Activated CD8-positive, alpha-beta memory T cell treated with anti-CD3 and anti-CD28 coated beads, Interleukin-2, amount 50 U/mL, for 1 hour (primary cell): ENCODE data around the gene LENG1.

Experiments used
- DNase-seq: peaks from one replicate; pipeline ENCODE4 v3.0.0-alpha.2; 2020; ENCODE audit errors: extremely low read depth

LENG1 gene

DNA sequence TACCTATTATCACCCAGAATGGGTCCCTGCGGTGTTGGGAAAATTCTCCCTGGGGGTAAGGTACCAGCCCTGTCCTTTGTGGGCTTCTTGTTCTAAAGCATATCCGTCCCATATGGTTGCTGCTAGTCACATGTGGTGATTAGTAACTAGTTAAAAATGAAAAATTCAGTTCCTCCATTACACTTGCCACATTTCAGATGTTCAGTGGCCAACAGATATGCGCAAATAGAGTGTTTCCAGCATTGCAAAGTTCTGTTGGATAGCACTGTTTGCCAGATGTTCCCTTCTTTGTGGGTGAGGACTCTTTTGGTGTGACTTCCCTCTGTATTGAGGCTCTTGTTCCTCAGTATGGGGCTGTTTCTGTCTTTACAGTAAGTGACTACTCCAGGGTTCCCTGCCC, 18.2 kb downstream of the LENG1 start:
- DNase-seq, result no peak

DNA sequence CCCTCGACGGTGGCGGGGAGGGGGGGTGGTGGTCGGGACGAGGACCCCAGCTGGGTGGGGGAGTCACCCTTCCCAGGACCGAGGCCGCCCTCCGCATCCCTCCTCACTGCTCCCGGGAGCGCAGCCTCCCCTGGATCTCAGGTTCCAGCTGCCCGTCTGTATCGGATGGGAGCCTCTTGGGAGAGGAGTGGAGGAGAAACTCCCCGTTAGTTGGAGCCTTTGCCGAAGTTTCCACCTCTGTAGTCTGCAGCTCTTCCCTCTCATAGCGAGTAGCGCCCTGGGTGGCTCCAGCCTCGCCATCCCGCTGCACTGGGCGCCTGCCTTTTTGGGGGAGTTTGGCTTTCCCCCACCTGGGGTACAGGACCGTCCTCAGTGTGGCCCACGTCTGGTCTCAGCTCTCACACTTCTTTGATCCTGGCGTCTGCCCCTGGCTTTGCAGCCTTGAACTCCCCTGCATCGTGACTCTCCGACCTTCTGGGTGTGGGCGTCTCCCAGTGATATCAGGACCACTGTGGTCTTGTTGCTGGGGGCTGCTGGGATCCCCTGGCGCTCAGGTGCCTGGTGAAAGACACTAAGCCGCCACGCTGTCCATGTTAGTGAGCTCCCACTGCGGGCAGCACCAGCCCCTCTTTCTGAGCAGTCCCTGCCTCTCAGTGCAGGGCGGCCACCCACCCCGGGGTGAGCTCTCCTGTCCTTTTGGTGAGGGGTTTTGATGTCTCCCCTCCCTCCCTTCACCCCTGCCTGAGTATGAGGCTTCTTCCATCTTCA, 20.8 kb downstream of the LENG1 start:
- DNase-seq, result no peak

DNA sequence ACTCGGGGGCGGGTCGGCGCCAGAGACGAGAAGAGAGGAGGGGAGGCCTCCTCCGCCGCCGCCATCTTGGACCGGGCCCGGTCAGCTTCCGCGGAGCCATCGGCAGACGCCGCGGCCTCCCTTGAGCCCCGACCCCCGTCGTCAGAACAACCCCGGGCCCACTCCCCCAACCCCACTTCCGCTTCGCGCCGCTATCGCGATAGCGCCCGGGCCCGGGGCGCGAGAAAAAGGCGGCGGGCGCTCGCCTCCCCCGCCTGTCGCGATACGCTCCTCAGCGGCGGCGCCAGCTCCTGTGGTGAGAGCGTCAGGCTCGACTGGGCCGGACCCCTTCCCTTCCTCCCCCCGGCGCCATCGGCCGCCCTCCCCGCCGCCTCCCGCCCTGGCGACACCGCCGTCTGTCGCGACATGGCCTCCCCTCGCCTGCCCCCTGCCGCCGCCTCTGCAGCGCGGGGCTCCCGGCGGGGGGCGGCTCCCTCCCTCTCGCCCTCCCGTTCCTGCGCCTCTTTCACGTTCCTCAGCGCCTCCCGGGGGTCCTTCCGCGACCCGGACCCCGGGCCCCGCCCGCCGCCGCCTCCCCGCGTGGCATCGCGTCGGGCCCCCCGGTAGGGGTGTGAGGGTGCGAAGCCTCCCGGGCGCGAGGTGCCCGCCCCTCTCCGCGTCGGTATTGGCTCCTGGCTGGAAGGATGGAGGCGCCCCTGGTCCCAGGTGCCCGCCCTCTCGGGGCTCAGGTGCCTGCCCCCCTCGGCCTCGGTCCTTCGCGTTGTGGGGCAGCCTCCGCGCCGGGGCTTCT, 21.6 kb downstream of the LENG1 start, which contains the start of gene CNOT3:
TSS of gene CNOT3 (plus strand) at position 64 of the 790 bp plus-strand sequence. CDS start 5,217 bp downstream, outside the sequence.
- DNase-seq, result no peak

DNA sequence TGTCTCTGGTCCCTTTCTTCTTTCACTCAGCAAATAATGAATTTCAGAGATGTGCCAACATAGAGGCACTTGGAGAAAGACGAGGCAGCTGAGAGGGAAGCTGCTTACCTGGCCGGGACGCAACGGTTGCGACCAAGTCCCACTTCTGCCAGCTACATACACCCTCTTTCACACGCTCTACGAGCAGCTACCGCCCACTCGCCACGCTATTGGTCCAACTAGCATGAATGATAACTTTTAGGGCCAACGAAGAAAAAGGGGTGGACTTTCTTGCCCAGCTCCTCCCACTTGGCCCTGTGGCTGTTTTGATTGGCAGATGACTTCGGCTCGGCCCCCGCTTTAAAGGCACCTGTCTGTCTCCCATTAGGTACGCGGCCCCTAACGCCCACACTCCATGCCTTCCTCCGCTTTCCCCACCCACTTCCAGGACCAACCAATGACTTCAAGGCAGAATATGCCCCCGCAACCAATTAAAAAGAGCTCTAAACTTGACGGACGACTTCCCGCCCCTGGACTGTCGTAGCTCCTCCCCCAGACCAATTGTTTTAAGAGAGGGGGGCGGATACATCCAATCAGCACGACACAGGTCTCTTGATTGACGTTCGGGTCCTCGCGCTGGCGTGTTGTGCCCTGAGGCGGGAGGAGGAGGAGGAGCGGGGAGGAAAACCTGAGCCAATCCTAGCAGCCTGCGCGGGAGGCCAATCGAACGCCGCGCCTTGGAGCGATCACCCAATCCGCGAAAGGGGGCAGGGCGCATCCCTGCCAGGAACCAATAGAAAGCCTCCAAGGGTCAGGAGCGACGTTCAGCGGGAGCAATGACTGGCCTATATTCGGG, 22.4 kb downstream of the LENG1 start:
- DNase-seq, result peak; percentile 99

DNA sequence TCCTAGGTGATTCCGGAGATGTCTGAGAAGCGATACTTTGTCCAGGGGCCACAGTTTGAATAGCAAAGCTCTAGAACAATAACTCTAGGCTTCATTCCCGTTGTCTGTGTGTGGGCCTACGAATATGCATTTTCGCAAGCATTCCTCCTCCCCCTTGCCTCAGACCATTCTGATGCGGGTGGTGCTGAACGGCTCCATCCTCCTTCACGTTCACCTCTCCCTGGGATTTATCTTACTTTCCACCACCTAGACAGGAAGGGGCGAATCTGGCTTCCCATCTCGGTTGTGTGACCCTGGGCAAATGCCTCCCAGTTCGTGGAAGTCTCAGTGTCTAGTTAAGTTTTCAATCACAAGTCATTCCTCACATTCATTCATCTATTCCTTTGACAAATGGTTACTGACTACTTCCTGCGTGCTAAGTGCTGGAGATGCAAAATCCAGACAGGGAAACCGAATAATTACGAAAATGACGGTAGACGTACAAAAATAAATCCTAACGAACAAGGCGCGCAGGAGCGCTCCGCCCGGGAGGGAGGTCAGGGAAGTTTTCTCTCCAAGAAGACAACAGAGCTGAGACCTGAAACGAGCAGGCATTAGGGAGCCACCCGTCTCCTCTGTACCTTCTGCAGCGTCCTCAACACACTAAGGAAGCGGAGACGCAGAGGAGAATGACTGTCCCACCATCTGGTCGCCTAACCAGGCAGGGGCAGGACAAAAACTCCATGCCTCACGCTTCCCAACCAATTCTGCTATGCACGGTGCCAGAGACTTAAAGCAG, 23.2 kb downstream of the LENG1 start:
- no peak for DNase-seq

DNA sequence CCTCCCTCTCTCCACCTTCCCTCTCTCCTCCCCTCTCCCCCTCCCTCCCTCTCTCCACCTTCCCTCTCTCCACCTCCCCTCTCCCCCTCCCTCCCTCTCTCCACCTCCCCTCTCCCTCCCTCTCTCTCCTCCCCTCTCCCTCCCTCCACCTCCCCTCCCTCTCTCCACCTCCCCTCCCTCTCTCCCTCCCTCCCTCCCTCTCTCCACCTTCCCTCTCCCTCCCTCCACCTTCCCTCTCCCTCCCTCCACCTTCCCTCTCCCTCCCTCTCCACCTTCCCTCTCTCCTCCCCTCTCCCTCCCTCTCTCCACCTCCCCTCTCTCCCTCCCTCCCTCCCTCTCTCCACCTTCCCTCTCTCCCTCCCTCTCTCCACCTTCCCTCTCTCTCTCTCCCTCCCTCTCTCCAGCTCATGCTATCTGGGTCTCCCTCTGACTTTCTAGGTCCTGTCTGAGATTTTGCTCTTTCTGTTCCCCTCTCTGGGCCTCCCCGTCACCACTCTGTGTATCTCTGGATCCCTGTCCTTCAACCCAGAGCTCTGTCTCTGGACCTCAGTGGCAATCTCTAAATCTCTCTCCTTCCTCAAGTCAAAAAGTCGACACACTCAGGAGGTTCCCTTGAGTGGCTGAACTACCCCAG, 25.4 kb downstream of the LENG1 start:
- no peak for DNase-seq

DNA sequence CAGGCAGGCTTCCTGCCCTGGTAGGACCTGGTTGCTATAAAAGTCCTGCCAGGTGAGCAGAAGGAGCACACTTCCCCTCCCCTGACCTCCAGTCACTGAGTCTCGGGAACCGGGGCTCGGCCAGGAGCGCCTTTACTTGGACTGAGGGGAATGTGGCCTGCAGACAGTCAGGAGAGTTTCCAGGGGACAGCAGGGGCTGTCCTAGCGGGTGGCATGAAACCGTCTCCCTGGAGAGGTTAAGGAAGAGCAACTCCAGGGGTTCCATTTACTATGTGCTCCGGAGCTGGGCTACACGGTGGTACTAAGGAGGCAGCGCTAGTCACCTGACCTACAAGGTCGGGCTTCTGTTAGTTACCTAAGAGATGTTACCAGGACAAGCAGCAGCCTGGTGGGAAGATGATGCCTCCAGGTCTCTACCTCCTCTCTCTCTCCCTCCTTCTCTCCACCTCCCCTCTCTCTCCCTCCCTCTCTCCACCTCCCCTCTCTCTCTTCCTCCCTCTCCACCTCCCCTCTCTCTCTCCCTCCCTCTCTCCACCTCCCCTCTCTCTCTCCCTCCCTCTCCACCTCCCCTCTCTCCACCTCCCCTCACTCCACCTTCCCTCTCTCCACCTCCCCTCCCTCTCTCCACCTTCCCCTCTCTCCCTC, 26.1 kb downstream of the LENG1 start:
- DNase-seq, result no peak

DNA sequence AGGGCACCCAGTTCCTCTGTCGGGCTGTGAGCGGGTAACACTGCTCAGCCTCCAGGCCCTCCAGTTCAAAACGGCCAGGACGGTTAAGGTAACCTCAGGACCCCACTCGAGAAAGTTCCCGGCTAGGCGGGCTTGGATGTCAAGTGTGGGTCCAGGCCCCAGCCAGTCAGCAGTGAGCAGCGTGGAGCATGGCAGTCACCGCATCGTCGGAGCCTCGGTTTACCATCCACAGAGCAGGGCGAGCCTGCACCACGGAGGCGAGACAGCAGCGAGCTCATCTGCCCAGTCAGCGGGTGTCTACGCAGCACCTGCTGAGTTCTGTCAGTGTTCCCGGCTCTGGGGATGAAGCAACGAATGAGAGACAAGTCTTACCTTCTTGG, 29.9 kb downstream of the LENG1 start:
- DNase-seq, result no peak

DNA sequence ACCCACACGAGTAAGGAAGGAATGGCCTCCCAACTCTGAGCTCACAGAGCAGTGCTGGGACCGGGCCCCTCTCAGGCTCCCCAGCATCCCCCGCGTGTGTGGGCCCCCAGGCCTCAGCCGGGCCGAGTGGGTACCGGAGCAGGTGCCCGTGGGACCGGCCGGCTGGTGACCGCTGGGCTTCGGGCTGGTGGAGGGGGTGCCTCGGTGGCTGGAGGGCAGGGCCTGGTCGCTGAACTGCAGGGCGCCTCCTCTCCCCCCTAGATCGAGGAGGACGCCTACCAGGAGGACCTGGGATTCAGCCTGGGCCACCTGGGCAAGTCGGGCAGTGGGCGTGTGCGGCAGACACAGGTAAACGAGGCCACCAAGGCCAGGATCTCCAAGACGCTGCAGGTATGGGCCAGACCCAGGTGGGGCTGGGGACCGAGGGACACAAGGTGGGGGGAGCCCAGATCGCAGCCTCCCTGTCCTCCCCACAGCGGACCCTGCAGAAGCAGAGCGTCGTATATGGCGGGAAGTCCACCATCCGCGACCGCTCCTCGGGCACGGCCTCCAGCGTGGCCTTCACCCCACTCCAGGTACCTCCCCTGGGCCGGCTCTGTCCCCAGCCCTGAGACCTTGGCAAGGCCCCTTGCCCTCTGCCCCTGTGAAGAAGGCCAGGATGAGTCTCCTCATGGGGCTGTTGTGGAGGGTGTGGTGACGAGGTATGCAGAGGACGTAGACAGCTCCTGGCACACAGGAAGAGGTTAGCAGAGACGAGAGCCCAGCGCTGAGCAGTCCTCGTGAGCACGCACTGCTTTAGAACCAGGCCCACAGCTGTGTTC, 30.5 kb downstream of the LENG1 start:
- no peak for DNase-seq

DNA sequence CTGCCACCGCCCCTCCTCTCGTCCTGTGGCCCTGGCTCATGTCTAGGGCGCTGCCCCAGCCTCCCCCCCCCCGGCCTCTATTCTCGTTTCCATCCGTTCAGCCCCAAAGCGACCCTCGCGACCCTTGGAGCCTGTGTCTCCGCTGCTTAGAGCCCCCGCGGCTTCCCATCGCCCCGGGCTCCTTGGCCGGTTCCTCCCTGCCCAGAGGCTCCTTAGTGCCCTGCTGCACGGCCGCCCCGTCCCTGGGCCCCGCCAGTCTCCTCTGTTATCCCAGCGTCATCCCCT, 31.1 kb downstream of the LENG1 start:
- DNase-seq, result no peak

DNA sequence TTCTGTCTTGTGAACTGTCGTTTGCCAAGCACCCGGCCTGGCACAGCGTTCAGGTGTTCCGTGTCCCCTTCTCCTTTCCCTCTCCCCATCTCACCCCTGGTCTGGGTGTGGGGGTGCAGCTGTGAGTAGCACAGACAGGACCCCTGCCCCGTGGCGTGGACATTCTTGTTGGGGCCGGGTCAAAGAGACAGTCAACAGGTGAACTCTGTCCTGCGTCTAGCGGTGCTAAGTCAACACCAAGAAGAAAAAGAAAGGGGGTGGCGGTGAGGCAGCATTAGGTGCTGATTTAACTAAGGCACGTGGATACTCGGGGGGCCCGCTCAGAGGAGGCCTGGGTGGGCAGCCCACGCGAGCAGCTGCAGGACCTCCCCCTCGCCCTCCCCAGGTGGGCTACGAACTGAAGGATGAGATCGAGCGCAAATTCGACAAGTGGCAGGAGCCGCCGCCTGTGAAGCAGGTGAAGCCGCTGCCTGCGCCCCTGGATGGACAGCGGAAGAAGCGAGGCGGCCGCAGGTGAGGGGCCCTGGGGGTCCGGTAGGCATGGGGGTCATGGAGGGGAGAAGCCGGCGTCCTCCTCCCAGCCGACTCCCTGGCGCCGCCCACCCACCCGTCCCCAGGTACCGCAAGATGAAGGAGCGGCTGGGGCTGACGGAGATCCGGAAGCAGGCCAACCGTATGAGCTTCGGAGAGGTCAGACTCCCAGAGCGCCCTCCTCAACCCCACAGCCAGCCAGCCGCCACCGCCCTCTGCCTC, 31.7 kb downstream of the LENG1 start:
- no peak for DNase-seq

DNA sequence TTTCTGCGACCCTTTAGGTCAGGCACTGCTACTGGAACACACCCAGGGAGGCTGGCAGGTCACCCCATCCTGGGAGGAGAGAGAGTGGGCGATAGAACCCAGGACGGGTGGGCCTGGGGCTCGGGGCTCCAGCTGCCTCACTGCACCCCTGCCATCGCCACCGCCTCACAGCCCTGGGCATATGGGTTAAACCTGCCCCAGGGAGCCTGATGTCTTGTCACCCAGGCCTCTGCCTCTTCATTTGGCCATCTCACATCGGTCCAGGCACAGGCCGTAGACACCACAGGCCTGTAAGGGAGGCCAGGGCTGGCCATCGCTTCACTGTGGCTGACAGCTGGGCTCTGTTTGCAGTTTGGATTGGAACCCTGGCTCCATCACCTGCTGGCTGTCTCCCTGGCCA, 33.8 kb downstream of the LENG1 start:
- DNase-seq, result no peak

DNA sequence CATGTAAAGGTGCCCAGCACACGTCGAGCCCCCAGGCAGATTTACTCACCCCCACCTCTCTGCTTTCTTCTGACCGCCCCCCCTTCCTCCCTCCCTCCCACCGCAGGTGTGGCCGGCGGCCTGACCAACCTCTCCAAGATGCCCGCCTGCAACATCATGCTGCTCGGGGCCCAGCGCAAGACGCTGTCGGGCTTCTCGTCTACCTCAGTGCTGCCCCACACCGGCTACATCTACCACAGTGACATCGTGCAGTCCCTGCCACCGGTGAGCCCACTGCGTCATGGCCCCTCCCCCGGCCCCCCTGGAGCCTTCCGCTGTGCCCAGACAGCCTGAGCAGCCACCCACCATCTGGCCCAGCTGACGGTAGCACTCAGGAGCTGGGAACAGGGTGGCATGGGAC, 35.1 kb downstream of the LENG1 start:
- DNase-seq, result no peak

DNA sequence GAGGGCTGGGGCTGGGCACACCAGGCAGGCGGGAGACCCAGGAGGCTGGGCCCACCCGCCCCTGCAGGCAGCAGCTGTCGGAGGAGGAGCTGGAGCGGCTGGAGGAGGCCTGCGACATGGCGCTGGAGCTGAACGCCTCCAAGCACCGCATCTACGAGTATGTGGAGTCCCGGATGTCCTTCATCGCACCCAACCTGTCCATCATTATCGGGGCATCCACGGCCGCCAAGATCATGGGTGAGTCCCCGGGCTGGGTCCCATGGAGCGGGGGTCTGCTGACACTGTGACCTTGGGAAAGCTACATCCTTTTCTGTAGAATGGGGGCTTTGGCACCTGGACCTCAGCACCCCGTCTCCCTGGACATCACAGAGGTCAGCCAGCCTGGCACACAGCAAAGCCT, 35.8 kb downstream of the LENG1 start:
- DNase-seq, result no peak

DNA sequence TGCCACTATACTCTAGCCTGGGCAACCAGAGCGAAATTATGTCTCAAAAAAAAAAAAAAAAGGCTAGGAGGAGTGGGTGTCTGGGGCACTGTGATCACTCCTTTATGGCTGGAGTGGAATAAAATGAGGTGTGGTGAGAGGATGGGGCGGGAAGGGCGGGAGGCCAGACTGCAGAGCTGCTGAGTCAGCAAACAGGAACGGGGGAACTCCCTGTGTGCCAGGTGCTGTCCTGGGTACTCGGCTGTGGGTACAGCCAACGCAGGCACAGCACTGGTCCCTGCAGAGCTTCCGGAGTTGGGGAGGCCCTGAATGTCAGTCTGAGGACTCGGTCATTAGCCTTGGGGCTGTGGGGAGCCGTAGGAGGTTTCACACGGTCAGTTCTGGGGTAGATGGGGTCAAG, 38.3 kb downstream of the LENG1 start:
- no peak for DNase-seq

DNA sequence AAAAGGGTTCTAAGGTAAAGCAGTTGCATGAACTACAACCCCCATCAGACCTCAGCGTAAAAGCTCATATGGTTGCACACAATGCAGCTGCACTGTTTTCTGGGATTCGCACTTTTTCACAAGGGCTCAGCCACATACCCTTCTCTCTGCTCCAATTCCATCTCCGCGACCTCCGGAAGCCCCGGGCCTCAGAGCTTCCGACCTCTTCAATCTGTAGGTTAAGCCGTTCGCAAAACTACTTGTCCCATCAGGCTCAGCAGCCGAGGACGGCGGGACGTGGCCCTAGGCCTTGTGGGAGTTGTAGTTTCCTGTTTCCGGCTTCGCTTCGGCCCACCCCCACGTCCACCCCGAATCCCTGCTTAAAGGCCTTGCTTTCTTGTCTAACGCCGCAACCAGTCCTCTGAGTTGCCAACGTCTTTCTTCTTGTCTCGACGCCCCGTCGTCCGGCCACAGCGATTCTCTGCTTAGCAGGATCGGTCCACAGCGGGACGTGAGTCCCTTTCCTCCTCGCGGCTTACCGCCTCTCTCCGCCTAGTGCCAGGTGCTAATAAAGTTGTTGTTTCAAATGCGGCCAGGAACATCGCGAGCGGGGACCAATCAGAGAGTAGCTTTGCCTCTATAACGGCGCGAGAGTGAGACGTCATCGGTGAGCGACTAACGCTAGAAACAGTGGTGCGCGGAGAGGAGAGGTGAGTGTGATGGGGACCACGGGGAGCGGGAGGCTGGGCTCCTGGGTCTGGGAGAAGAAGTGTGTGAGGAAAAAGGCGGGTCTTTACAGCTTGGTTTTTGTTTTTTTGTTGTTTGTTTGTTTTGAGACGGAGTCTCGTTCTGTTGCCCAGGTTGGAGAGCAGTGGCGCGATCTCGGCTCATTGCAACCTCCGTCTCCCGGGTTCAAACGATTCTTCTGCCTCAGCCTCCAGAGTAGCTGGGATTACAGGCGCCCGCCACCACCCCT, 44.1 kb downstream of the LENG1 start, which contains the start of the genes PRPF31 and TFPT:
TSS of gene PRPF31 (plus strand) at position 646 of the 955 bp plus-strand sequence. CDS start 2,525 bp downstream, outside the sequence.
TSS of gene TFPT (minus strand) at position 549 of the 955 bp plus-strand sequence. CDS start at position 161, 388 bp downstream.
- DNase-seq, result peak; percentile 97

DNA sequence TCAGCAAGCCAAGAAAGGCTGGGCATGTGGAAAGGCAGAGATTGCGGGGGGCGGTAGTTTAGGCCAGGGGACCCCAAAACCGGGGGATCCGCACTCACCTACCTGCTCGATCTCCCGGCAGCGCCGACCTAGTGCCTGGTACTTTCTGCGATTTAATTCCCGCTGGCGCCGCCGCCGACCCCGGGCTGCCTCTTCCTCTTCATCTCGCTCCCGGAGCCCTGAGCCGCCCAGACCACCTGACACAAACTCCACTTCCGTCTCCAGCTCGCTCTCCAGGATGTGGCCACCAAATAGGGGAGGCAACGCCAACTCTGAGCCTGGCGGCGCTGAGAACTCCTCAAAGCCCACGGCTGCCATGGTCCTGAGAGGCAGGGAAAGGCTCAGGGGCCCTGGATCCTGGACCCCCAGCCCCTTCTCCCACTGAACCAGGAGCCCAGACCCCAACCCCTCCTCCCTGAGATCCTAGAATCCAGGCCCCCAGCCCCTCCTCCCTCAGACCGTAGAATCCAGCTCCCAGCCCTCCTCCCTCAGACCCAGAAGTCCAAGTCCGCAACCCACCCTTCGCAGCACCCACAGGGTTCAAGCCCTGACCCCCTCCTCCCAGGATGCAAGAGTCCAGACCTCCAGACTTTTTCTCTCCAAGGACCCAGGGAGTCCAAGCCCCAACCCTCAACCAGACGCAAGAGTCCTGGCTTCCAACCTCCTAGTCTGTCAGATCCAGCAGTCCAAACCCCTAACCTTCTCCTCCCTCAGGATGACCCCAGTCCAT, 45.0 kb downstream of the LENG1 start:
- no peak for DNase-seq
